HG03108 (cell line): ENCODE results near the gene CHD5.
"Not testable (repeated sequence)": the region's sequence is repeated elsewhere in the genome, so short reads cannot be mapped to it uniquely, and the experiment has no call there.

Experiments
- ATAC-seq: cut with Tn5 transposase; IDR thresholded peaks from one replicate; pipeline ENCODE4 v1.9.1; 2021; ENCODE audit warnings: moderate library complexity; ENCODE audit not compliant: unreplicated experiment

Gene CHD5

GRCh38 chr1:6088956-6089355 is 91.2 kb downstream of the CHD5 start:
- no peak for ATAC-seq

DNA sequence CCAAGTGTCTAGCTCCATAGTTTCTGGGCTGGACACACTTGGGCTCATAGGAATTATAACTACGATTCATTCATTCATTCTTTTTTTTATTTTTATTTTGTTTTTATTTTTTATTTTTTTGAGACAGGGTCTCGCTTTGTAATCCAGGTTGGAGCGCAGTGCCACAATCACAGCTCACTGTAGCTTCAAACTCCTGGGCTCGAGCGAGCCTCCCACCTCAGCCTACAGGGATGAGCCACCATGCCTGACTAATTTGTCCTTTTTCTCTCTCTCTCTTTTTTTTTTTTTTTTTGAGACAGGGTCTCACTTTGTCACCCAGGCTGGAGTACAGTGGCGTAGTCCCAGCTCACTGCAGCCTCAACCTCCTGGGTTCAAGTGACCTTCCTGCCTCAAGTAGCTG is 92.2 kb downstream of the CHD5 start:
- no peak for ATAC-seq

DNA sequence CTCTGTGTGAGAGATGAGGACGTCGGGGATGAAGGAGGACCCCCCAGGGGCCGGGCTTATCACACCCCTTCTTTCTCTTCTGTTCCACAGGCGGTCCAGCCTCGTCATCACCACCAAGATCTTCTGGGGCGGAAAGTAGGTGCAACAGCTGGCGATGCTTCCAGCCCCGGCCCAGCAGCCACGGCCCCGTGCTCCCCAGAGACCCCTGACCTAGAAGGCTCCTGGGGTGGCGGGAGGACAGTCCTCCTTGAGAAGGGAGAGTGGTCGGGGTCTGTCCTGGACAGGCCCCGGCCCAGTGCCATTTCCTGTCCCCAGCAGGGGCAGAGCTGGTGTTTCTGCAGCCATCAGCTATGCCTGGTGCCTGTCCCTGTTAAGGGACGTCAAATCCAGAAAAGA is 92.7 kb downstream of the CHD5 start:
- no peak for ATAC-seq

- no peak for ATAC-seq
These were observed 93.3 kb downstream of the CHD5 start for GRCh38 chr1:6086762-6087376.

DNA sequence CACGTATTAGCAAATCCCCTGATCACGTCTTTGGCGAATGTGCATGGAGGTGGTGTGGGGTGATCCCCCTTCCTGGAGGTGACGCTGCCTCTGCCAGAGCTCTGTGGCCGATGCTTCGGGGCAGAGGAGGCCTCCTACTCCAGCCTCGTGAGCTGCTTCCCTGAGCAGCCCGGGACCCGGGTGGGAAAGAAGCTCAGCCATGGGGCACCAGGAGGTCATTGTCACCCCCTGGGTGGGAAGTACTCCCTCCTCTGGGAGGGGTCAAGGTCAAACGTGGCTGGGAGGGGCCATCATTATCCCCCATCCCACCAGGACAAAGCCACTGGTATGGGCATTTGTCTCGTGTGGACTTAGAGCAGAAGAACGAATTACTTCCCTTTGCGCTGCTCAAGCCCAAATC is 93.8 kb downstream of the CHD5 start:
- no peak for ATAC-seq

GRCh38 chr1:6085666-6086065 is 94.5 kb downstream of the CHD5 start:
- ATAC-seq: no peak

- no peak for ATAC-seq
These were observed 95.2 kb downstream of the CHD5 start for GRCh38 chr1:6084781-6085495.

GRCh38 chr1:6083801-6084446 is 96.2 kb downstream of the CHD5 start:
- ATAC-seq: no peak

DNA sequence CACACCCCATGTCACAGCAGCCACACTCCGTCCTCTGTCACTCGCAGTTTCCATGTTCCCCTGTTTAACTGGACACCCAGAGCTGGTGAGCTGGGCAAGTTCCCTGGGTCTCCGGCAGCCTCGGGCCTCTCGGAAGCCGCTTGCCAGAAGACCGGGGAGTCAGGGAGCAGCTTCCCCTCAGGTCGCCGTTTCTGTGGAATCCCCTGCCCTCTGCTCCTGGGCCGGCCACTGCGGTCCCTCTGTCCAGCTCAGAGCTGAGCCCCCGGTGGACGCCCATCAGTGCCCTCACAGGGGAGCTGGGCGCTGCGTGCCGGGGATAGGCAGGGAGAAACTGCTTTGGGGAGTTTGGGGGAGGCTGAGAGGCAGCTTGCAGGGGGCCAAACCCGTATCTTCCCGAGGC is 96.7 kb downstream of the CHD5 start:
- no peak for ATAC-seq

DNA sequence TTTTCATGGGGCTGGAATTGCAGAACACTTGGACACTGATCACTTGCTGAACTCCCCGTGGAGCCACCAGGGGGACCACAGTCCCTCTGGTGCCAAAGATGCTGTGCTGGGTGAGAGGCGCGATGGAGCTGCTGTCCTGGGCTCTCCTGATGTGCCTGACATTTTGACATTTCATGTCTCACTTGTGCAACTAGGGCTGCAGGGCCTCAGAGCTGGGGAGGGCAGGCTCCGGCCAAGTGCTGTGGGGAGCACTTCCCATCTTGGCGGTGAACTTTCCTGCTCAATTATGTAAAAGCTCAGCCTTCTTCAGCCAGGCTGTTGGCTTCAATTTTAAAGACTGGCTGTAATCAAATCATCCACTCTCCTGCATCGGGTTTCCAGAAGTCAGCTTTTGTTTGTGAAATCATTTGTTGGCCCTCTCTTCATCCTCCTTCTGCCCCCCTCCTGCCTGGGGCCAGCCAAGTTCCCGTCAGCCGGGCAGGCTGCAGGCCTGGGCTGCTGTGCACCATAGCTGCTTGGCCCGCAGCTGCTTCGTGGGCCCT is 97.6 kb downstream of the CHD5 start:
- no peak for ATAC-seq

DNA sequence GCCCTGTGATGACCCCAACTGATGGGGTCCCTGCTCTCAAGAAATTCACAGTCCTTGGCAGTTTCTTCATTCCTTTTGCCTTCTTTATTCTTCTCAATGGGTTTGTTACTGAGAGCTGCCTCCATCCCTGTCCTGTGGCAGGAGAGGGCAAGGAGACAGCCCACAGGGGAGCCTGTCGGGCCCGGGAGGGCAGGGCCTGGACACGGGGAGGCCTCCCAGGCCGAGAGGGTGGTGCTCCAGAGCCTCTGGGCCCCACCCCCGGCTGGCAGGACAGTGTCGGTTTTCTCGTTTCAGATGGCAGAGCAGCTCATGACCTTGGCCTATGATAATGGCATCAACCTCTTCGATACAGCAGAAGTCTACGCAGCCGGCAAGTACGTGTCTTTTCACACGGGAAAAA is 98.2 kb downstream of the CHD5 start:
- ATAC-seq: no peak

DNA sequence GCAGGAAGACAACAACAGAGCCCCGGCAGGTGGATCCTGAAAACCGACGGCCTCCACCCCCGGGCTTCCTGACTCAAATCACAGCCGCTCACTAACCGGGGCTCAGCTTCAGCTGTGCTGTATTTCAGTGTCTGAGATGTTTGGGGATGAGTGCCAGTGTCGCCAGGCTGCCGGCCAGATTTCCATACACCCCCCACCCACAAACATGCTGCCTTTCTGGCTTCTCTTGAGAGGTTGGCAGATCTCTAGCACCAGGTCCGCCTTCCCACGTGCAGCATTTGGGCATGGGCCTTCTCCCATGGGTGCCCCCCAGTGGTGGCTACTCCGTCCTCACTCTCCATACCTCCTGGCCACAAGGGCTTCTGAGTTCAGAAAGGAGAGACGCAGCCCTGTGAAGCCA is 99.7 kb downstream of the CHD5 start:
- no peak for ATAC-seq

GRCh38 chr1:6077919-6078318 is 102.2 kb downstream of the CHD5 start:
- no peak for ATAC-seq

GRCh38 chr1:6077506-6077905 is 102.6 kb downstream of the CHD5 start:
- no peak for ATAC-seq

DNA sequence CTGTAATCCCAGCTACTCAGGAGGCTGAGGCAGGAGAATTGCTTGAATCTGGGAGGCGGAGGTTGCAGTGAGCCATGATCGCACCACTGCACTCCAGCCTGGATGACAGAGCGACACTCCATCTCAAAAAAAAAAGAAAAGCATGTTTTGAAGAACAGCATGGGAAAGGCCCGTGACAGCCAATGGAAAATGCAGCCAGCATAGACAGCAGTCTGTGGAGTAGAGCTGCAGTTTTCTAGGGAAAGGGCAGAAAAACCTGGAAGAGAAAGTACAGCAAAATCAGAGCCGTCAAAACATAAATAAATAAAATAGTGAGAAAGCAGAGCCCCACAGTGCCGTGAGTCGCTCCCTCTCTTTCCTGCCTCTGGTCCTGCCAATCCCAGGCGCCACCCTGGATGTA is 103.1 kb downstream of the CHD5 start:
- ATAC-seq: not testable (repeated sequence)

DNA sequence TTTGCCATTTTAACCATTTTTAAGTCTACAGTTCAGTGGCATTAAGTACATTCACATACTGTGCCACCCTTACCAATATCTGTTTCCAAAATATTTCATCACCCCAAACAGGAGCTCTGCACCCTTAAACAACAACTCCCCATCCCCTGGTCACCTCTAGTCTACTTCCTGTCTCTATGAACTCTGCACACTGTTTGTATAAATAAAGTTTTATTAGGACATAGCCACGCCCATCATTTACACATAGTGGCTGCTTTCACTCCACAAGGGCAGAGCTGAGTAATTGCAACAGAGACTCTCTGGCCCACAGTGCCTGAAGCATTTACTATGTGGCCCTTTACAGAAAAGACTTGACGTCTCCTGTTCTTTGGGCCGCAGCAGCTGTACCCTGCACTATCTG is 104.4 kb downstream of the CHD5 start:
- ATAC-seq: no peak

DNA sequence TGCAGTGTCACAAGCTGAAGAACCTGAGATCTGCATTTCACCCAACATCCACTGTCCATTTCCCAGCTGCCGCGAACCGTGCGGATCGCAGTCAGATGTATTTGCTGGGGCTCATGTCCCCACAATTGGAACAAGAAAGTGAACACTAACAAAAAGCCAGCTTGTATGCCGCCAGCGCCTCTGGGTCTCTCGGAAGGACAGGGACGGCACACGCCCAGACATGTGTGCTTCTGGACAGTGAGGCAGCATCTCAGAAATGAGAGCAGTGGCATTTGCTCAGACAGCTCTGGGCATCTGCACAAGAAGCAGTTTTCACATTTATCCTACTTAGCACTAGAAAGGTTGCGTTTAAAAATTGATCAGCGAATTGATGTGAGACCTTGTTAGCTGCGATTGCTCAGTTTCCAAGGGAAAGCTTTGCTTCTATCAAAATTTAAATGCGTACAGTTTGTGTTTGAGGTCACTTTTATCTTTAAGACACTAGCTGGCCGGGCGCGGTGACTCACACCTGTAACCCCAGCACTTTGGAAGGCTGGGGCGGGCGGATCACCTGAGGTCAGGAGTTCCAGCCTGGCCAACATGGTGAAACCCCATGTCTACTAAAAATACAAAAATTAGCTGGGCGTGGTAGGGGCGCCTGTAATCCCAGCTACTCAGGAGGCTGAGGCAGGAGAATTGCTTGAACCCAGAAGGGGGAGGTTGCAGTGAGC is 105.8 kb downstream of the CHD5 start:
- ATAC-seq: no peak

DNA sequence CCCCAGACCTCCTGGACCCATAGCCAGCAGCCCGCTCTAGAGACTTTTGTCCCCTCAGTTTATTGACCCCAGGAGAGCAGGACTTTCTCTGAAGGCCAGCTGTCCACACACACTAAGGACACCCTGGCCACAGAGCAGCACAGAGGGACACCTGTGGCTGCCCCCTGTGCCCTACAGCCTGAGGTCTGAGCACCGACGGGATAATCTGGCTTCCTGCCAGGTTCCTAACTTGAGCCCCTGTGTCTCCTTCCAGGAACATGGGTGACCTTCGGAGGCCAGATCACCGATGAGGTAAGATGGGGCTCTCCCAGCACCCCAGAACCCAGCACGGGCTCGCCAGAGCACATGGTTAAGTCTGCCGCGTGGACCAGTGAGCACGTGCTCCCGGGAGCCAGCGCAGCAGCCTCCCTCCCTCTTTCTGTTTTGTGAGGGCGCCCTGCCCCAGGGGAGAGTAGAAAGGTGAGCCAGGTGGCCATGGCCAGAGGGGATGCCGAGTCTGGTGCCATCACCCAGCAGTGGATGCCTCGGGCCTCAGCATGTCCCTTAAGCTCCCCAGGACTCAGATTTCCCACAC is 106.6 kb downstream of the CHD5 start:
- no peak for ATAC-seq

DNA sequence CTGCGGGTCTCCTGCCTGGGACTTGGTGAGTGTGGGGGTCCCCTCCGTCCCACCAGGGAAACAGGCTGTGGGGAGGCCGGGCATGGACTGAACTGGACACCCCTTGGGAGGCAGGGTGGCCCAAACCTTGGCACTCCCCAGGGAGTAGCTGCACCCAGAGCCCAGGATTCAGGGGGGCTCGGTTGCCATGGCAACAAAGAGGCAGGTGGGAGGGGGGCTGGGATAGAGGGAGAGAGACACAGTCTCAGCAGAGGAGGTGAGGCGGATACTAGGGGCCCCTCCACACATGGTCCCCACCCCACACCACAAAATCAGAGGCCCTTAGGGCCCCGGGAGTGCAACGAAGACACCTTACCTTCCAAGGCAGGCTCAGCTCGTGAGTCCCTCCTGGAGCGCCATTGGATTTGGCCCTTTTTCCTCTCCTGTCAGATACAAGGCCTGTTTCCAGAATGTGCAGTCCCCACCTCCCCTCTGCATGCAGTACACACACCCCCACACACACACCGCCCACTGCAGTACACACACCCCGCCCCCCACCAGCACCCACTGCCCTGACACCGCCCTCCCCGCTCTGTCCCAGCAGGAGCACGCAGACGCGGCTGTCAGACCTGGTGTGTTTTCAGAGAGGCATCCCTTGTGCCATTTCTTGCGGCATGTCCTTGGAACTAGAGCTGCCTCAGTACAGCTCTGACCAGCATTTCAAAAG is 107.2 kb downstream of the CHD5 start:
- ATAC-seq: no peak

DNA sequence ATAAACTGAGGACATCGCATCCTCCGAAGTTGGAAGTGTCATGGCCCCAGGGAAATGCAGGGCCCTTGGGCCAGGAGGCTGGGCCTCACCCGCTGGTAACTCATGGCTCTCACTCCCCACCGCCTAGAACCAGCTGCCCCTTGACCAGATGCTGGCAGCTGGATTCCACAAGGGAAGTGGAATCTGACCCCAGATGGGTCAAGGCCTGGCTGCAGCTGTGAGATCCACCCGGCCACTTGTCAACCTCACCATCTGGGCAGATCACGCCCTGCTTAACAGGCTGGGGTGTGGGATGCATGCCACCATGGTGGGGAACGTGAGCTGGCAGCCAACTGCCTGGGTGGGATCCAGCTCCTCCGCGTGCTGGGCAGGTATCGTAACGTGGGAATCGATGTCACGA is 108.9 kb downstream of the CHD5 start:
- no peak for ATAC-seq
